Stimulated activated CD4-positive, alpha-beta T cell treated with anti-CD3 and anti-CD28 coated beads, Interleukin-15, amount 100 ng/mL, for 24 hours (primary cell): ENCODE measurements around the gene PARD3B.
"Not testable (repeated sequence)": the region's sequence is repeated elsewhere in the genome, so short reads cannot be mapped to it uniquely, and the experiment has no call there.

Experiments
- DNase-seq: peaks from one replicate; pipeline ENCODE4 v3.0.0-alpha.2; 2020

The PARD3B gene

GRCh38 chr2:204545861-204546735 is 823 bp downstream of the PARD3B start:
- peak; percentile 9 for DNase-seq

GRCh38 chr2:204550751-204551511 is 5.7 kb downstream of the PARD3B start:
- DNase-seq = no peak

- no peak for DNase-seq
Measured at GRCh38 chr2:204551512-204551863, 6.2 kb downstream of the PARD3B start.

GRCh38 chr2:204557604-204558003 is 12.3 kb downstream of the PARD3B start:
- no peak for DNase-seq

GRCh38 chr2:204559358-204559757 is 14.1 kb downstream of the PARD3B start:
- not testable (repeated sequence) for DNase-seq

GRCh38 chr2:204560902-204561301 is 15.6 kb downstream of the PARD3B start:
- no peak for DNase-seq

- no peak for DNase-seq
Measured at GRCh38 chr2:204561771-204562170, 16.5 kb downstream of the PARD3B start.

- DNase-seq = no peak
Measured at GRCh38 chr2:204566439-204566838, 21.2 kb downstream of the PARD3B start.

GRCh38 chr2:204570421-204570820 is 25.1 kb downstream of the PARD3B start:
- no peak for DNase-seq

GRCh38 chr2:204571041-204571440 is 25.8 kb downstream of the PARD3B start:
- no peak for DNase-seq

GRCh38 chr2:204571911-204572310 is 26.6 kb downstream of the PARD3B start:
- no peak for DNase-seq

- no peak for DNase-seq
Measured at GRCh38 chr2:204573221-204573620, 27.9 kb downstream of the PARD3B start.

GRCh38 chr2:204574486-204574885 is 29.2 kb downstream of the PARD3B start:
- no peak for DNase-seq

- DNase-seq = no peak
Measured at GRCh38 chr2:204575463-204575862, 30.2 kb downstream of the PARD3B start.

- DNase-seq = peak; percentile 30
Measured at GRCh38 chr2:204576362-204576979, 31.2 kb downstream of the PARD3B start.

- DNase-seq = no peak
Measured at GRCh38 chr2:204578928-204579598, 33.8 kb downstream of the PARD3B start.

- DNase-seq = no peak
Measured at GRCh38 chr2:204581946-204582345, 36.7 kb downstream of the PARD3B start.

GRCh38 chr2:204583773-204584172 is 38.5 kb downstream of the PARD3B start:
- DNase-seq = no peak

- no peak for DNase-seq
Measured at GRCh38 chr2:204585930-204586329, 40.7 kb downstream of the PARD3B start.

GRCh38 chr2:204586444-204587180 is 41.3 kb downstream of the PARD3B start:
- no peak for DNase-seq

GRCh38 chr2:204590063-204590462 is 44.8 kb downstream of the PARD3B start:
- no peak for DNase-seq

GRCh38 chr2:204591225-204591624 is 46.0 kb downstream of the PARD3B start:
- DNase-seq = no peak
